ENCODE measurements around the gene MIER2.

DNA sequence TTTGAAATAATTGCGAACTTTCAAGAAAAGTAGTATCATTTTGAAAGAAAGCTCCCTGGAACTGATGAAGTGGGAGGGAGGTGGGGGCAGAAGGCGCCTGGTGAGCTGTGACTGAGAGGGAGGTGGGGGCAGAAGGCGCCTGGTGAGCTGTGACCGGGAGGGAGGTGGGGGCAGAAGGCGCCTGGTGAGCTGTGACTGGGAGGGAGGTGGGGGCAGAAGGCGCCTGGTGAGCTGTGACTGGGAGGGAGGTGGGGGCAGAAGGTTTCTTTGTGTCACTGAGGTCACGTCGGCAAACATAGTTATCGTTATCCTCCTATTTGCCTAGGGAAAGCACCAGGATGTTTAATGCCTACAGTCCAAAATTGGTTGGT, 40.2 kb upstream of the MIER2 start:
- no peak for TF ChIP-seq POLR2A (IDR thresholded peaks at IDR 0.05)
- TF ChIP-seq, protein P1, sequence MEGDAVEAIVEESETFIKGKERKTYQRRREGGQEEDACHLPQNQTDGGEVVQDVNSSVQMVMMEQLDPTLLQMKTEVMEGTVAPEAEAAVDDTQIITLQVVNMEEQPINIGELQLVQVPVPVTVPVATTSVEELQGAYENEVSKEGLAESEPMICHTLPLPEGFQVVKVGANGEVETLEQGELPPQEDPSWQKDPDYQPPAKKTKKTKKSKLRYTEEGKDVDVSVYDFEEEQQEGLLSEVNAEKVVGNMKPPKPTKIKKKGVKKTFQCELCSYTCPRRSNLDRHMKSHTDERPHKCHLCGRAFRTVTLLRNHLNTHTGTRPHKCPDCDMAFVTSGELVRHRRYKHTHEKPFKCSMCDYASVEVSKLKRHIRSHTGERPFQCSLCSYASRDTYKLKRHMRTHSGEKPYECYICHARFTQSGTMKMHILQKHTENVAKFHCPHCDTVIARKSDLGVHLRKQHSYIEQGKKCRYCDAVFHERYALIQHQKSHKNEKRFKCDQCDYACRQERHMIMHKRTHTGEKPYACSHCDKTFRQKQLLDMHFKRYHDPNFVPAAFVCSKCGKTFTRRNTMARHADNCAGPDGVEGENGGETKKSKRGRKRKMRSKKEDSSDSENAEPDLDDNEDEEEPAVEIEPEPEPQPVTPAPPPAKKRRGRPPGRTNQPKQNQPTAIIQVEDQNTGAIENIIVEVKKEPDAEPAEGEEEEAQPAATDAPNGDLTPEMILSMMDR (IDR thresholded peaks at IDR 0.05) = no peak
- no peak for TF ChIP-seq POLR2AphosphoS5 (IDR thresholded peaks at IDR 0.05)
- no peak for TF ChIP-seq EP300 (IDR thresholded peaks at IDR 0.05)

Measured in stomach (tissue), 4 donors.